GM12892 (cell line): ENCODE results near the gene TMEM201.

Experiments
- POLR2A ChIP-seq: IDR thresholded peaks from 2 replicates; pipeline ENCODE4 v1.6.1; 2011; ENCODE audit warnings: low read depth, low read length, control low read depth
- POLR2AphosphoS5 ChIP-seq: IDR thresholded peaks from 2 replicates; pipeline ENCODE4 v1.6.1; 2011; ENCODE audit warnings: low read depth, low read length, control low read depth
- TAF1 ChIP-seq: IDR thresholded peaks from 2 replicates; pipeline ENCODE4 v1.6.1; 2011; ENCODE audit warnings: low read depth, mild to moderate bottlenecking, control low read depth, low read length, borderline replicate concordance

GRCh38 chr1:9628541-9629444 is 40.1 kb downstream of the TMEM201 start:
- TF ChIP-seq POLR2AphosphoS5: peak; percentile 34
- peak; percentile 55; the same call in 1 of the 2 replicates for TF ChIP-seq POLR2A
- peak; percentile 58; the same call in 1 of the 2 replicates for TF ChIP-seq TAF1
